Skeletal muscle satellite cell (primary cell): Measurements from ENCODE around the gene SUMF1.

Source experiments
- H3K27me3 ChIP-seq: 2 replicates; pipeline ENCODE4 v1.7.0; 2013; ENCODE audit warnings: low read length; ENCODE audit not compliant: control insufficient read depth, insufficient read depth
- H3K36me3 ChIP-seq: 2 replicates; pipeline ENCODE4 v1.7.0; 2013; ENCODE audit warnings: mild to moderate bottlenecking, control low read depth, low read length; ENCODE audit not compliant: insufficient read depth
- H3K4me1 ChIP-seq: 2 replicates; pipeline ENCODE4 v1.7.0; 2013; ENCODE audit warnings: low read length; ENCODE audit not compliant: control insufficient read depth, insufficient read depth
- H3K4me2 ChIP-seq: 2 replicates; pipeline ENCODE4 v1.7.0; 2013; ENCODE audit warnings: mild to moderate bottlenecking, low read length
- H3K4me3 ChIP-seq: 2 replicates; pipeline ENCODE4 v1.7.0; 2013; ENCODE audit warnings: low read length
- H3K9ac ChIP-seq: 2 replicates; pipeline ENCODE4 v1.7.0; 2013; ENCODE audit warnings: mild to moderate bottlenecking, low read depth, low read length, moderate library complexity
- H3K9me3 ChIP-seq: replicated peaks from 2 replicates; pipeline ENCODE4 v1.7.0; 2013; ENCODE audit warnings: mild to moderate bottlenecking, control low read depth, low read length

Gene SUMF1

GRCh38 chr3:4359805-4360502 is 107.1 kb downstream of the SUMF1 start:
- no peaks in the 10 kb centered on the region for H3K27me3 ChIP-seq
- H3K9ac ChIP-seq: no peak overlapping the region
- H3K4me1 ChIP-seq: peaks cover 5% of the 10 kb centered on the region
- H3K36me3 ChIP-seq: no peaks in the 10 kb centered on the region
- H3K4me2 ChIP-seq: no peak overlapping the region
- no peaks in the 10 kb centered on the region for H3K9me3 ChIP-seq
- H3K4me3 ChIP-seq: no peak overlapping the region

GRCh38 chr3:4358273-4358672 is 108.8 kb downstream of the SUMF1 start:
- Histone ChIP-seq H3K27me3 (no peaks in the 10 kb centered on the region), H3K36me3 (no peaks in the 10 kb centered on the region), H3K4me2 (no peak overlapping the region), H3K4me3 (no peak overlapping the region), H3K9me3 (no peaks in the 10 kb centered on the region), H3K4me1 (peaks cover 5% of the 10 kb centered on the region), H3K9ac (no peak overlapping the region)

- Histone ChIP-seq H3K27me3 (no peaks in the 10 kb centered on the region), H3K9ac (no peak overlapping the region), H3K9me3 (no peaks in the 10 kb centered on the region), H3K4me3 (no peak overlapping the region), H3K4me2 (no peak overlapping the region), H3K4me1 (peaks cover 8% of the 10 kb centered on the region), H3K36me3 (no peaks in the 10 kb centered on the region)
Measured at GRCh38 chr3:4356546-4357410, 110.3 kb downstream of the SUMF1 start.

GRCh38 chr3:4356220-4356540 is 110.9 kb downstream of the SUMF1 start:
- Histone ChIP-seq H3K9ac (no peak overlapping the region), H3K36me3 (no peaks in the 10 kb centered on the region), H3K4me3 (no peak overlapping the region), H3K27me3 (no peaks in the 10 kb centered on the region), H3K9me3 (no peaks in the 10 kb centered on the region), H3K4me2 (no peak overlapping the region), H3K4me1 (peaks cover 13% of the 10 kb centered on the region)

GRCh38 chr3:4355401-4356219 is 111.5 kb downstream of the SUMF1 start:
- no peak overlapping the region for H3K4me3 ChIP-seq
- peaks cover 13% of the 10 kb centered on the region for H3K4me1 ChIP-seq
- no peak overlapping the region for H3K9ac ChIP-seq
- no peaks in the 10 kb centered on the region for H3K9me3 ChIP-seq
- no peak overlapping the region for H3K4me2 ChIP-seq
- H3K27me3 ChIP-seq: no peaks in the 10 kb centered on the region
- no peaks in the 10 kb centered on the region for H3K36me3 ChIP-seq

DNA sequence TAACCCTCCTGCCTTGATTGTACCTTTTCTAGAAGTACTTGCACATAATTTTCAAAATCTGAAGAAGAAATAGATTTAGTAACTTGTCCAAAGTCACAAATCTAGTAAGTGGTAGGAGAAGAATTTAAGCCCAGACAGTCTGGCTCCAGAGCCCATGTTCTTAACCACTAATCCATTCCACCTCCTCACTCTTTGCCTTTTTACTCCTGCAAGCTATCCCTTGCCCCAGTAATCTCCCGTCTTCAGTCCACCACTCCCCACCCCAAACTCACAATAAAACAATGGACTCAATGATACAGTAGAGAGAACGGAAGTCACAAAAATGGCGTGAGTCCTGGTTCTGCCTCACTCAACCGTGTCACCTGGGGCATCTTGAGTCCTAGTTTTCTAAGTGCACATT is 115.2 kb downstream of the SUMF1 start:
- Histone ChIP-seq H3K9me3 (no peaks in the 10 kb centered on the region), H3K36me3 (no peaks in the 10 kb centered on the region), H3K27me3 (no peaks in the 10 kb centered on the region), H3K4me3 (no peak overlapping the region), H3K9ac (no peak overlapping the region), H3K4me2 (peak overlapping the region; percentile 20), H3K4me1 (peaks cover 13% of the 10 kb centered on the region)

DNA sequence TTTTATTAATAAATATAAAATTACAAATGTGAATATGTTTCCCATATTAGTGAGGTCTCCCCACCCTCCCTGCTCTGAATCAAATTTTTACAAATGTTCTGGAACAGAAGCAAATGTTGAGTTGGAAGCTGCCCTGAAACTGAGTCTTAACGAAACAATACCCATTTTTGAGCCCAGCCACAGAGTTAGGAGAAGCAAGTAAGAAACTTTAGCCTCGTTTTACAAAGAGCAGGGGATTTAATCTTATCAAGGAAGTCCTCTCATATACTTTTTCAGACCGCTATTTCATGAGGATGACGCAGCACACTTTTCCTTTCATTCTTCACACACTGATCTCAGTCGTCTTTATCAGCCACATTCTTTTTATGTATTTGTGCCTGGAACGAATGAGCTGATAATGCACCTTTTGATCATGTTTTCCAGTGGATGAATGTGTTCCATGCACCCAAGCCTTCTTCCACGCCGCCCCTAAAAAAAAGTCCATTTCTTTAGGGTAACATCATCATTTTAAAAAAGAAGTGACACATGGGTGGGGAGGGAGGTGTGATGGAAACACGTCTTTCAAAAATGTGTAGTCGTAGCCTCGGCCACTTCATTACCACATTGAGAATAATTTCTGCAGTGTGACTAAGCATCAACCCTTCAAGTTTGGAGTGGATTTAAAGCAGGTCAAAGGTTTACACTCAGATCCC is 115.8 kb downstream of the SUMF1 start:
- Histone ChIP-seq H3K9ac (peak overlapping the region; percentile 17), H3K9me3 (no peaks in the 10 kb centered on the region), H3K4me3 (no peak overlapping the region), H3K4me2 (peak overlapping the region; percentile 20), H3K4me1 (peaks cover 13% of the 10 kb centered on the region), H3K27me3 (no peaks in the 10 kb centered on the region), H3K36me3 (no peaks in the 10 kb centered on the region)

DNA sequence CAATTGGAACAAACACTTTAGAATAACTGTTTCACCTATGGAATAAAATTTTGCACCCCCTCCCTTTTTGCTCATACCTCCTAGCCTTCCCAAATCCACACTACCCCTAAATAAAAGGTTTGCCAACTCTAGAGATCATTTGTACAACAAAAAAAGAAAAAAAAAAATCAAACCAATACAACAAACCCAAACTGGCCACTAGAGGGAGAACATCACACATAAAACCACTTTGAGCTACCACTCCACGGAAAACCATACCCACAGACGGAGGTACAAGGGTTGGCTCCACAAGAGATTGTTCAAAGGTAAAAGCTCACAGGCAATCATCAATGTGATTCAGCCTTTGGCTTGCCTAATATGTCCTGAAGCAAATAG is 116.3 kb downstream of the SUMF1 start:
- Histone ChIP-seq H3K27me3 (no peaks in the 10 kb centered on the region), H3K9ac (peak overlapping the region; percentile 17), H3K9me3 (no peaks in the 10 kb centered on the region), H3K4me2 (peak overlapping the region; percentile 20), H3K4me1 (peaks cover 11% of the 10 kb centered on the region), H3K4me3 (no peak overlapping the region), H3K36me3 (no peaks in the 10 kb centered on the region)

DNA sequence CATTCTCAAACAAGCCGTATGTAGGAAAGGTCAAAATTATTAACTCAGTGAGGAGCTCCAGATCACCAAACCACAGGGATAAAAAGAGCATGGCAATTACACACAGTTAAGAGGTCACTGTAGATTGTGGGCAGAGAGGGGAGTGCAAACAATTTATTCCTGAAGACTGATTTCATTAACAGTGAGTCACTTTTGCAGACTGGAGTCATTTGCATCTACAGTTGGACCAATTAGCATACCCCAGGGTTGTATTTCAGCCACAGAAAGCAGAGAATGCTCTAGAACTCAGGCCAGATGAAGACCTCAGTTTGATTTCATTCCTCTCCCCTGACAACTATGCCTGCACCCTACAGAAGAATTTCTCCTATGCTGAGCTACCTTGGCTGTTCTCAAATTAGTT is 123.8 kb downstream of the SUMF1 start:
- Histone ChIP-seq H3K9me3 (no peaks in the 10 kb centered on the region), H3K9ac (no peak overlapping the region), H3K4me1 (peaks cover 4% of the 10 kb centered on the region), H3K4me2 (no peak overlapping the region), H3K27me3 (no peaks in the 10 kb centered on the region), H3K36me3 (no peaks in the 10 kb centered on the region), H3K4me3 (no peak overlapping the region)

DNA sequence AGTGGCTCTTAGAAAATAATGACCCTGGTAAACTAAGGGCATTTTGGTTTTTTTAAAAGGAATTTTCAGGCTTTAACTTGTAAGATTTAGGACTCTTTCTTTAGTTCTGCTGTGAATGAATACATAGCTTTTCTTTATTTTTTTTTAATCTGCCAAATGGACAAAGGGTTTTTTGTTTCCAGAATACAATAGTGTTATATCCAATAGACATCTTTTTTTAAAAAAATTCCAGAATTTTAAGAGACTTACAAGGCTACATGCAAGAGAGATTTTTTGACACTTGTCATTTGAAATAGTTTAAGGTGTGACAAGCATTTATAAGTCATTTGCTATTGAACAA is 125.8 kb downstream of the SUMF1 start:
- no peak overlapping the region for H3K9ac ChIP-seq
- no peaks in the 10 kb centered on the region for H3K27me3 ChIP-seq
- H3K36me3 ChIP-seq: no peaks in the 10 kb centered on the region
- no peaks in the 10 kb centered on the region for H3K9me3 ChIP-seq
- H3K4me1 ChIP-seq: peaks cover 4% of the 10 kb centered on the region
- H3K4me2 ChIP-seq: no peak overlapping the region
- no peak overlapping the region for H3K4me3 ChIP-seq
